ENCODE data around the gene ZFP1. TPM values are rescaled to one million over a fixed set of nuclear protein-coding genes. Genes with fewer than 3 reads are reported as not detected.

The ZFP1 gene
- total and polyA plus RNA-seq, 2 of the 4 experiments (the other 2 are of a cell fraction): 3.8 to 16.0 TPM

DNA sequence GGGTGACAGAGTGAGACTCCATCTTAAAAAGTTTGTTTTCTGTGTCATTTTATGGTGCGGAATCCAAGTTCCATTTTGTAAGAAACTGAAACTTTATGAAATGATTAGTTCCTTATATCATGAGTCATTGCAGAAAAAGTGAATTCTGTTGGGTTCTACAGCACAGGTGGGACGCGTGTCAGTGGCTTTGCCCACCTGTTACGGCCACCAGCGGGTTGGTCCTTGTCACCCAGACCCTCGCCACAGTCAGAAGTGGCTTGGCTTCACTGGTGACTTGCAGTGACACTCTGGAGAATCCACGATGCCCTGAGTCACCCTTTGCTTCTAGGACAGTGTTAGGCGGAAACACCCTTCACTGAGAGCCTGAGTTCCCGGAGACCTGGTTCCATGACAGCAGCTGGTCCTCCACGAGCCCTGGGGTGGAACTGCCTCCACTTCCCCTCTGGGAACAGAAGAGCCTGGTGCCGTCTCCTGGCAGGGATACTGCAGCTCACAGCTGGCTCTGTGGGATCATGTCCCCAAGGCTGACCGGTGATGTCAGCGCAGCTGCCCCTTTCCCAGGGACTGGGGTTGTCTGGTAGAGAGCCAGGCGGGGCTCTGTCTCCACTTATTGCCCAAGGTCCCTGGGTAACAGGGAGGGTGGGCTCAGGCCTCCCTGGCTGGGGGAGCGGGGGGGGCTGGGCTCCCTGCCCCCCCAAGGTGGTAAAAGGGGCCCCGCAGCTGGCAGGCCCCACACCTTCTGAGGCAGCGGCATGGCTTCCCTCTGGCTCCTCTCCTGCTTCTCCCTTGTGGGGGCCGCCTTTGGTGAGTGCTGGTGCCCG is 70.1 kb downstream of the ZFP1 start, which contains the start of gene CTRB1 (continued):
- TF ChIP-seq MAZ (IDR thresholded peaks at IDR 0.05; ENCODE audit: borderline replicate concordance, low read depth, low read length): no peak

- Histone ChIP-seq H3K4me1 (ENCODE audit: control insufficient read depth, insufficient read depth, low read length) (no peaks in the 10 kb centered on the region), H3K23ac (ENCODE audit: low read depth, low read length) (no peak overlapping the region), H3K18ac (ENCODE audit: low read depth, low read length) (no peak overlapping the region), H3K9me3 (ENCODE audit: control insufficient read depth, insufficient read depth, low read length) (no peaks in the 10 kb centered on the region), H2BK5ac (ENCODE audit: low read depth, low read length, poor library complexity, severe bottlenecking) (no peak overlapping the region), H3K4me3 (ENCODE audit: insufficient read depth, low read depth, low read length) (no peak overlapping the region), H4K20me1 (ENCODE audit: insufficient read depth, low read length) (no peaks in the 10 kb centered on the region), H3K9ac (ENCODE audit: low read depth, low read length) (no peak overlapping the region), H4K8ac (ENCODE audit: low read depth in 2 of 2, low read length in 2 of 2) (no peak overlapping the region), H2BK120ac (ENCODE audit: low read depth, low read length) (no peak overlapping the region), H3K36me3 (ENCODE audit: control insufficient read depth, insufficient read depth, low read length) (no peaks in the 10 kb centered on the region), H3K56ac (ENCODE audit: extremely low read depth, insufficient read depth, low read length) (no peak overlapping the region), H3K27ac (ENCODE audit: insufficient read depth, low read length) (no peak overlapping the region), H2AK5ac (ENCODE audit: low read depth, low read length) (no peak overlapping the region), H3K4me2 (ENCODE audit: low read depth, low read length) (no peak overlapping the region), H3K27me3 (ENCODE audit: control insufficient read depth, insufficient read depth, low read length) (no peaks in the 10 kb centered on the region), H4K5ac (ENCODE audit: low read depth, low read length) (no peak overlapping the region), H3K4ac (ENCODE audit: low read depth, low read length) (no peak overlapping the region), H2AK9ac (replicated peaks; ENCODE audit: low read depth, low read length, poor library complexity) (no peak overlapping the region), H3K79me1 (ENCODE audit: low read depth in 1 of 2, low read length in 2 of 2) (no peaks in the 10 kb centered on the region), H2BK20ac (ENCODE audit: low read depth, low read length) (no peak overlapping the region), H3K9me1 (ENCODE audit: insufficient read depth, low read length) (no peaks in the 10 kb centered on the region), H3K14ac (replicated peaks; ENCODE audit: low read depth, low read length) (no peak overlapping the region), H2AFZ (replicated peaks; ENCODE audit: low read length, poor library complexity) (no peak overlapping the region), H2BK15ac (ENCODE audit: low read depth, low read length) (no peak overlapping the region), H4K91ac (ENCODE audit: insufficient read depth, low read depth, low read length) (no peak overlapping the region)
- WGBS, 2 experiments (ENCODE audit: extremely low coverage in 2 of 2, insufficient read length in 1 of 2): 100% methylated on average over 1 of the region's 4 CpGs; no CpG with 5 or more reads in 1 of the 2 experiments
- intact Hi-C loops (cut with micrococcal nuclease) (no loop called here), dilution Hi-C loops (cut with HindIII; ENCODE audit: low sequenced_read_pairs, unreplicated experiment) (no loop called here), in situ Hi-C loops (cut with MboI; ENCODE audit: low sequenced_read_pairs) (loop anchor here (25.0 kb wide), 2 partner anchors 368 to 543 kb away; no protein-coding TSS in a partner anchor)
- ATAC-seq (ENCODE audit: low read depth): no peak
- BruUV-seq (replicated peaks): no TSS peak
- CTCF ChIA-PET: interaction anchor here (0.5 kb wide), 1 partner anchor 19 kb away, joined by 3 read pairs; no protein-coding TSS in a partner anchor
- POLR2A ChIA-PET (ENCODE audit: unreplicated experiment): interaction anchor here (0.6 kb wide), 1 partner anchor 162 kb away, joined by 4 read pairs; no protein-coding TSS in a partner anchor
- DNase-seq: no peak
- TF ChIP-seq MAFK (IDR thresholded peaks at IDR 0.05; ENCODE audit: low read depth, low read length): no peak
- no peak for TF ChIP-seq RAD21 (IDR thresholded peaks at IDR 0.05; ENCODE audit: low read length)
- no peak for TF ChIP-seq CEBPB (IDR thresholded peaks at IDR 0.05; ENCODE audit: low read depth, low read length)
- TF ChIP-seq FOS (IDR thresholded peaks at IDR 0.05; ENCODE audit: low read depth, low read length): no peak
- no peak for TF ChIP-seq CTCF (conservative IDR thresholded peaks at IDR 0.05; ENCODE audit: low read depth, low read length)
- TF ChIP-seq CHD1 (IDR thresholded peaks at IDR 0.05; ENCODE audit: low read depth, low read length): no peak
- no peak for TF ChIP-seq MXI1 (IDR thresholded peaks at IDR 0.05; ENCODE audit: borderline replicate concordance, low read depth, low read length)
- TF ChIP-seq RFX5 (IDR thresholded peaks at IDR 0.05; ENCODE audit: low read depth, low read length): no peak
- TF ChIP-seq SMC3 (IDR thresholded peaks at IDR 0.05; ENCODE audit: low read depth, low read length): no peak
- TF ChIP-seq MAZ (IDR thresholded peaks at IDR 0.05; ENCODE audit: borderline replicate concordance, low read depth, low read length): no peak
- TF ChIP-seq USF2 (IDR thresholded peaks at IDR 0.05; ENCODE audit: low read depth, low read length): no peak
- no peak for TF ChIP-seq ELK1 (IDR thresholded peaks at IDR 0.05; ENCODE audit: borderline replicate concordance, low read depth, low read length)
These were observed 70.8 kb downstream of the ZFP1 start for GRCh38 chr16:75219088-75219487.

All from IMR-90 (cell line).